ENCODE data around the gene AGTRAP. TPM values are rescaled to one million over a fixed set of nuclear protein-coding genes. Genes with fewer than 3 reads are reported as not detected.

AGTRAP gene
- total and polyA plus RNA-seq, 2 donors (not counting 1 experiment from before 2014, with no cell fraction given), result 25.5 to 58.8 TPM

DNA sequence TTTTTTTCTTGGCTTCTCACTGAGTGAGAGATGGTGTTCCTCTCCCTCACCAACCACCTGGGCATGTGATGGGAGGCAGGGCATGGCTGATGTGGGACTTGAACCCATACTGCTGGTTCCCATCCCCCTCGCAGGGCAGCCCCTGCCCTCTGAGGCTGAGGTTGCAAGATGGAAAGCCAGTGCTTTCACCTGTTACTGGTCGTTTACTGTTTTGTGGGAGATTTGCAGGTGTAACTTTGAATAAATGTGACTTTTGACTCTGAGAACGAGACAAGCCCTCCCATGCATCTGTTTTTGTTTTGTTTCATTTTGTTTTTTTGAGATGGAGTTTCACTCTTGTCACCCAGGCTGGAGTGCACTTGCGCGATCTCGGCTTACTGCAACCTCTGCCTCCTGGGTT is 47.6 kb downstream of the AGTRAP start:
- H3K27me3 ChIP-seq (ENCODE audit: control insufficient read depth, insufficient read depth, low read length), result no peaks in the 10 kb centered on the region
- H3K9me3 ChIP-seq (ENCODE audit: control insufficient read depth, insufficient read depth, low read depth, low read length), result no peaks in the 10 kb centered on the region
- H3K79me2 ChIP-seq (ENCODE audit: control insufficient read depth, insufficient read depth, low read length), result no peaks in the 10 kb centered on the region
- no peak overlapping the region for H3K4me2 ChIP-seq (ENCODE audit: extremely low read depth, insufficient read depth, low read length)
- H3K36me3 ChIP-seq (ENCODE audit: control insufficient read depth, insufficient read depth, low read length), result peaks cover 7% of the 10 kb centered on the region
- H3K9ac ChIP-seq (ENCODE audit: insufficient read depth, low read length), result no peak overlapping the region
- no peak overlapping the region for H2AFZ ChIP-seq (ENCODE audit: low read length)
- TF ChIP-seq EZH2 (IDR thresholded peaks at IDR 0.05; ENCODE audit: low read length, missing control alignments), result no peak
- TF ChIP-seq, protein P1, sequence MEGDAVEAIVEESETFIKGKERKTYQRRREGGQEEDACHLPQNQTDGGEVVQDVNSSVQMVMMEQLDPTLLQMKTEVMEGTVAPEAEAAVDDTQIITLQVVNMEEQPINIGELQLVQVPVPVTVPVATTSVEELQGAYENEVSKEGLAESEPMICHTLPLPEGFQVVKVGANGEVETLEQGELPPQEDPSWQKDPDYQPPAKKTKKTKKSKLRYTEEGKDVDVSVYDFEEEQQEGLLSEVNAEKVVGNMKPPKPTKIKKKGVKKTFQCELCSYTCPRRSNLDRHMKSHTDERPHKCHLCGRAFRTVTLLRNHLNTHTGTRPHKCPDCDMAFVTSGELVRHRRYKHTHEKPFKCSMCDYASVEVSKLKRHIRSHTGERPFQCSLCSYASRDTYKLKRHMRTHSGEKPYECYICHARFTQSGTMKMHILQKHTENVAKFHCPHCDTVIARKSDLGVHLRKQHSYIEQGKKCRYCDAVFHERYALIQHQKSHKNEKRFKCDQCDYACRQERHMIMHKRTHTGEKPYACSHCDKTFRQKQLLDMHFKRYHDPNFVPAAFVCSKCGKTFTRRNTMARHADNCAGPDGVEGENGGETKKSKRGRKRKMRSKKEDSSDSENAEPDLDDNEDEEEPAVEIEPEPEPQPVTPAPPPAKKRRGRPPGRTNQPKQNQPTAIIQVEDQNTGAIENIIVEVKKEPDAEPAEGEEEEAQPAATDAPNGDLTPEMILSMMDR (conservative IDR thresholded peaks at IDR 0.05 in 1 of 2, IDR thresholded peaks at IDR 0.05 in 1 of 2; ENCODE audit: low read depth in 1 of 2, low read length in 2 of 2), result no peak
- no peaks in the 10 kb centered on the region for H4K20me1 ChIP-seq (ENCODE audit: control insufficient read depth, extremely low read depth, insufficient read depth, low read length)
- no peak overlapping the region for H3K27ac ChIP-seq (ENCODE audit: insufficient read depth, low read length)
- H3K4me1 ChIP-seq (ENCODE audit: control insufficient read depth, extremely low read depth, insufficient read depth, low read length), result peaks cover 16% of the 10 kb centered on the region
- no peak for DNase-seq (ENCODE audit: low read depth in 2 of 2)
- no peak overlapping the region for H3K4me3 ChIP-seq (replicated peaks in 1 of 4; ENCODE audit: control extremely low read depth in 1 of 4, insufficient read depth in 1 of 4, low read depth in 3 of 4, low read length in 4 of 4)

DNA sequence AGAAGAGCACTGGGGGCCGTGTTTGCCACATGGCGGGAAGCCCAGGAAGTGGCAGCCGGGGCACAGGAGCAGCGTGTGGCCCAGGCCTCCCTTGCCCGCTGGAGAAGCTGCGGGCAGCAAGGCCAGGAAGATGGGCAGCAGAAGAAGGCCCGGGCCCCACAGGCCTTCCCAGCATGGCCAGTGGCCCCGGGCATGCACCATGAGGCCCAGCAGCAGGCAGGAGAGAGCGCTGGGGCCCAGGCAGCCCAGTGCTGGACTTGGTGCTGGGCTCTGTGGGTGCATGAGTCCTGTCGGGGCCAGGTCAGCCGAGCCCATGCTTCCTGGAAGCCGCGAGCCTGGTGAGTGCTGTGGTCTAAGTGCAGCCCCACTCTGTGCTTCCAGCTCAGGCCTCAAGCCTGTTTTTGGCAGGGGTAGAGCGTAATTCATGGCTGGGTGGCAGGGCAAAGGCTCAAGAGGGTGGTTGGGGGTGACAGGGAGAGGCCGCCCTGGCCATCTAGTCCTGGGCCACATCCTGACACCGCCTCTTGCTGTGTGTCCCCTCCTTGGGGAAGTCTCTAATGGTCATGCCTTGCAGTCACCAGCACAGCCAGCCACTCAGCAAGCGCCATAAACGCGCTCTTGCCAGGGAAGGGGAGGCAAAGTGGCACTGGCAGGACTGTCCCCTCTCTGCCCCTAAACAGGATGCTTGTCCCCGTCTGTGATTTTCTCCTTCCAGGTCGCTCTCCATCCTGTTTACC is 48.5 kb downstream of the AGTRAP start:
- TF ChIP-seq, protein P1 (conservative IDR thresholded peaks at IDR 0.05 in 1 of 2, IDR thresholded peaks at IDR 0.05 in 1 of 2; ENCODE audit: low read depth in 1 of 2, low read length in 2 of 2), result no peak
- no peak for TF ChIP-seq EZH2 (IDR thresholded peaks at IDR 0.05; ENCODE audit: low read length, missing control alignments)
- H3K27me3 ChIP-seq (ENCODE audit: control insufficient read depth, insufficient read depth, low read length), result no peaks in the 10 kb centered on the region
- no peaks in the 10 kb centered on the region for H4K20me1 ChIP-seq (ENCODE audit: control insufficient read depth, extremely low read depth, insufficient read depth, low read length)
- H3K9me3 ChIP-seq (ENCODE audit: control insufficient read depth, insufficient read depth, low read depth, low read length), result no peaks in the 10 kb centered on the region
- H3K4me1 ChIP-seq (ENCODE audit: control insufficient read depth, extremely low read depth, insufficient read depth, low read length), result peaks cover 18% of the 10 kb centered on the region
- H3K36me3 ChIP-seq (ENCODE audit: control insufficient read depth, insufficient read depth, low read length), result peaks cover 10% of the 10 kb centered on the region
- H3K9ac ChIP-seq (ENCODE audit: insufficient read depth, low read length), result no peak overlapping the region
- no peak for DNase-seq (ENCODE audit: low read depth in 2 of 2)
- H3K4me2 ChIP-seq (ENCODE audit: extremely low read depth, insufficient read depth, low read length), result no peak overlapping the region
- H2AFZ ChIP-seq (ENCODE audit: low read length), result no peak overlapping the region
- H3K79me2 ChIP-seq (ENCODE audit: control insufficient read depth, insufficient read depth, low read length), result no peaks in the 10 kb centered on the region
- H3K27ac ChIP-seq (ENCODE audit: insufficient read depth, low read length), result no peak overlapping the region
- H3K4me3 ChIP-seq (replicated peaks in 1 of 4; ENCODE audit: control extremely low read depth in 1 of 4, insufficient read depth in 1 of 4, low read depth in 3 of 4, low read length in 4 of 4), result peak overlapping the region in 1 of 4 experiments; percentile 37

DNA sequence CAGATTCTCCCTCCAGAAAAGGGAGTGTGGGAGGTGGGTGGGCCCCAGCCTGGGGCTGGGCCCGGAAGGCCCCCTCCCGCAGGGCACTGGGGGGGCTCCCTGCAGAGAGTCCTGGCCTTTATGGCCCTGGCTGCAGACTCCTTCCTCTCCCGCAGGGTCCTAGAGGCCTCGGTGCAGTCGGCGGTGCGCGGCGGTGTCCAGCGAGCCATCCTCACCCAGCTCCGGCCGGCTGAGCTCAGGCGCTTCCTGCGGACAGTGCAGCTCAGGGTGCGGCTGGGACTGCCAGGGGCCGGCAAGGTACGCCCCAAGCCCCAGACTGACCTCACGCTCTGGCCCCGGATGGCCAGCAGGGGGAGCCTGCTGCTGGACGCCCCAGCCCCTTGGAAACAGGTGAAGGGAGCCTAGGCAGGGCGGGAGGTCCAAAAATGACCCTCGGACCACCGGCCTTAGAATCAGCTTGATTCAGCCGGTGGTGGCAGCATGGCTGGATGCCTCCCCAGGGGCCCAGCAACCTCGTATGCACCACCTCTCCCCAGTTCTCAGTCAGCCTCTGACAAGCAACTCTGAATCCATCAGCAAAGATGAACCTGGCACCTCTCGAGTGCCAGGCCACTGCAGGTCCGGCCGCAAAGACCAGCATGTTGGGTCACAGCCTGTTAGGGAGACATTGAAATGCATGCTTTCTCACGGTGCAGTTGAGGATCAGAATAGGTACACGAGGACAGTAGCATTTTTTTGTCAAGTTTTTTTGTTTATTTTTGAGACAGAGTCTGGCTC is 49.2 kb downstream of the AGTRAP start:
- peak; percentile 44 to 60 for DNase-seq (ENCODE audit: low read depth in 2 of 2)
- Histone ChIP-seq H3K27ac (ENCODE audit: insufficient read depth, low read length) (no peak overlapping the region), H3K4me2 (ENCODE audit: extremely low read depth, insufficient read depth, low read length) (no peak overlapping the region), H3K9ac (ENCODE audit: insufficient read depth, low read length) (no peak overlapping the region), H3K4me3 (replicated peaks in 1 of 4; ENCODE audit: control extremely low read depth in 1 of 4, insufficient read depth in 1 of 4, low read depth in 3 of 4, low read length in 4 of 4) (peak overlapping the region in 1 of 4 experiments; percentile 37), H3K36me3 (ENCODE audit: control insufficient read depth, insufficient read depth, low read length) (peaks cover 17% of the 10 kb centered on the region), H3K4me1 (ENCODE audit: control insufficient read depth, extremely low read depth, insufficient read depth, low read length) (peaks cover 22% of the 10 kb centered on the region), H2AFZ (ENCODE audit: low read length) (no peak overlapping the region), H3K27me3 (ENCODE audit: control insufficient read depth, insufficient read depth, low read length) (no peaks in the 10 kb centered on the region), H3K9me3 (ENCODE audit: control insufficient read depth, insufficient read depth, low read depth, low read length) (no peaks in the 10 kb centered on the region), H4K20me1 (ENCODE audit: control insufficient read depth, extremely low read depth, insufficient read depth, low read length) (no peaks in the 10 kb centered on the region), H3K79me2 (ENCODE audit: control insufficient read depth, insufficient read depth, low read length) (no peaks in the 10 kb centered on the region)
- no peak for TF ChIP-seq EZH2 (IDR thresholded peaks at IDR 0.05; ENCODE audit: low read length, missing control alignments)
- TF ChIP-seq, protein P1 (conservative IDR thresholded peaks at IDR 0.05 in 1 of 2, IDR thresholded peaks at IDR 0.05 in 1 of 2; ENCODE audit: low read depth in 1 of 2, low read length in 2 of 2), result peak; percentile 77 to 80

All from fibroblast of lung (primary cell).